B cell (primary cell): ENCODE results near the gene DLG2. TPM values are rescaled to one million over a fixed set of nuclear protein-coding genes. Genes with fewer than 3 reads are reported as not detected.

Source experiments
- ATAC-seq: fragments of 200-7000 bp; cut with Tn5 transposase; one replicate; pipeline ENCODE4 v1.10.0; 2021; ENCODE audit warnings: low read depth, mild to moderate bottlenecking, moderate number of reproducible peaks, moderate library complexity
- CTCF ChIA-PET: fragments of 350-600 bp; sonication (Branson Sonifier 250); formaldehyde crosslinking; loops from one replicate; lab custom pipeline; 2021; ENCODE audit warnings: antibody characterized with exemption, inconsistent platforms; lab: Charles Lee
- POLR2A ChIA-PET: fragments of 350-600 bp; sonication (Branson Sonifier 250); formaldehyde crosslinking; loops from one replicate; lab custom pipeline; 2021; ENCODE audit warnings: antibody characterized with exemption; lab: Charles Lee
- DNase-seq: peaks from one replicate; pipeline ENCODE4 v3.0.0; 2013
- H2AFZ ChIP-seq: 2 replicates; pipeline ENCODE4 v1.6.1; 2012; ENCODE audit warnings: mild to moderate bottlenecking, low read depth, low read length; ENCODE audit not compliant: insufficient read depth, poor library complexity, severe bottlenecking
- H3K27ac ChIP-seq, 2 donors: 1 replicate in 1 of 2; 2 replicates in 1 of 2; pipeline ENCODE4 v1.5.1; 2012 to 2013; ENCODE audit warnings: low read length in 2 of 2, mild to moderate bottlenecking in 2 of 2, moderate library complexity in 1 of 2
- H3K27me3 ChIP-seq, 4 experiments: fragments of 200-600 bp in 1 of 4; sonication (generic) in 1 of 4; replicated peaks in 1 of 4; 1 replicate in 2 of 4; 2 replicates in 2 of 4; pipeline versions ENCODE4 v1.6.1 to v1.7.0; 2013 to 2016; ENCODE audit warnings: low read length in 3 of 4, mild to moderate bottlenecking in 2 of 4, mixed read lengths in 1 of 4, moderate library complexity in 1 of 4; ENCODE audit not compliant: insufficient read depth in 4 of 4, control insufficient read depth in 3 of 4; ENCODE audit errors: control extremely low read depth in 1 of 4
- H3K36me3 ChIP-seq, 2 experiments: replicated peaks in 1 of 2; 1 replicate in 1 of 2; 2 replicates in 1 of 2; pipeline versions ENCODE4 v1.6.1 to v1.7.1; 2013; ENCODE audit warnings: low read length in 1 of 2; ENCODE audit not compliant: insufficient read depth in 2 of 2, control insufficient read depth in 1 of 2; ENCODE audit errors: control extremely low read depth in 1 of 2, extremely low read depth in 1 of 2
- H3K4me1 ChIP-seq, 2 donors: fragments of 200-600 bp in 1 of 2; sonication (generic) in 1 of 2; 1 replicate in 1 of 2; 2 replicates in 1 of 2; pipeline versions ENCODE4 v1.5.1 to v1.6.1; 2013 to 2017; ENCODE audit warnings: low read length in 2 of 2; ENCODE audit not compliant: control insufficient read depth in 2 of 2, insufficient read depth in 2 of 2
- H3K4me2 ChIP-seq: replicated peaks from 2 replicates; pipeline ENCODE3; 2012; ENCODE audit warnings: mild to moderate bottlenecking, low read depth, low read length; ENCODE audit not compliant: poor library complexity, severe bottlenecking
- H3K4me3 ChIP-seq, 5 experiments: fragments of 200-600 bp in 1 of 5; sonication (generic) in 1 of 5; 1 replicate in 3 of 5; 2 replicates in 2 of 5; pipeline versions ENCODE4 v1.5.1 to v1.7.0; 2011 to 2016; ENCODE audit warnings: low read length in 4 of 5, mild to moderate bottlenecking in 4 of 5, low read depth in 2 of 5, control low read depth in 1 of 5, moderate library complexity in 1 of 5; ENCODE audit not compliant: insufficient read depth in 1 of 5; ENCODE audit errors: control extremely low read depth in 1 of 5, extremely low read depth in 1 of 5
- H3K79me2 ChIP-seq: fragments of 200-600 bp; sonication (generic); one replicate; pipeline ENCODE4 v1.6.0; 2016; ENCODE audit warnings: low read length; ENCODE audit not compliant: control insufficient read depth, insufficient read depth
- H3K9ac ChIP-seq: fragments of 200-600 bp; sonication (generic); 2 replicates; pipeline ENCODE4 v1.6.1; 2017; ENCODE audit warnings: mild to moderate bottlenecking, low read length, moderate library complexity
- H3K9me3 ChIP-seq, 3 donors: one replicate each; pipeline versions ENCODE4 v1.6.1 to v1.7.1; 2013; ENCODE audit warnings: low read length in 2 of 3; ENCODE audit not compliant: control insufficient read depth in 2 of 3, insufficient read depth in 1 of 3; ENCODE audit errors: control extremely low read depth in 1 of 3
- H4K20me1 ChIP-seq: 2 replicates; pipeline ENCODE4 v1.6.0; 2012; ENCODE audit warnings: mild to moderate bottlenecking, low read length; ENCODE audit not compliant: insufficient read depth, control insufficient read depth, poor library complexity, severe bottlenecking
- H3K27ac Mint-ChIP-seq: one replicate; pipeline ENCODE4 v1.8.0; 2021; ENCODE audit warnings: mixed read lengths
- H3K27me3 Mint-ChIP-seq: one replicate; pipeline ENCODE4 v1.8.0; 2021; ENCODE audit warnings: mixed read lengths
- H3K4me1 Mint-ChIP-seq: one replicate; pipeline ENCODE4 v1.8.0; 2021; ENCODE audit warnings: mixed read lengths
- H3K4me3 Mint-ChIP-seq: one replicate; pipeline ENCODE4 v1.8.0; 2021; ENCODE audit warnings: mixed read lengths
- H3K9me3 Mint-ChIP-seq: one replicate; pipeline ENCODE4 v1.8.0; 2022; ENCODE audit warnings: mixed read lengths; ENCODE audit not compliant: insufficient read depth
- CTCF ChIP-seq: fragments of 200-600 bp; IDR thresholded peaks from one replicate; pipeline ENCODE4 v1.8.0; 2022; ENCODE audit warnings: antibody characterized with exemption, mild to moderate bottlenecking
- EZH2 ChIP-seq: IDR thresholded peaks from 2 replicates; pipeline ENCODE4 v1.6.1; 2012; ENCODE audit warnings: borderline replicate concordance, low read depth, mild to moderate bottlenecking, moderate library complexity, low read length; ENCODE audit not compliant: insufficient read depth, poor library complexity, severe bottlenecking
- WGBS: methylation state at CpG from one replicate; pipeline ENCODE4 v1.1.5; 2013; ENCODE audit warnings: missing lambda C conversion rate; ENCODE audit not compliant: insufficient coverage; 5-methylcytosine and 5-hydroxymethylcytosine counted together
- intact Hi-C: fragments of 100-400 bp; cut with micrococcal nuclease; formaldehyde crosslinking; loops from one replicate; pipeline ENCODE4 v1.10.0; 2022
- polyA plus RNA-seq: library from polyadenylated mRNA; depleted of rRNA; stranded (reverse); fragments of >200 nt; gene quantifications from 2 replicates; pipeline ENCODE4 v1.2.3, GENCODE V29; 2012
- total RNA-seq, 2 donors: library from RNA; stranded (reverse); fragments of 120-200 nt in 1 of 2; gene quantifications; 1 replicate in 1 of 2; 2 replicates in 1 of 2; pipeline versions ENCODE4 v1.2.3 to v1.2.4, GENCODE V29; 2013 to 2022

DLG2 gene
- total and polyA plus RNA-seq, 2 donors (not counting 1 experiment from before 2014, with no cell fraction given): 0.54 to 5.4 TPM

- H3K4me1 Mint-ChIP-seq: peaks cover 21% of the 10 kb centered on the region
- H3K9me3 ChIP-seq: no peaks in the 10 kb centered on the region
- H3K9me3 Mint-ChIP-seq: no peaks in the 10 kb centered on the region
- H3K4me3 ChIP-seq: no peak overlapping the region
- H3K4me3 Mint-ChIP-seq: no peak overlapping the region
- no peak overlapping the region for H3K27ac Mint-ChIP-seq
- no peaks in the 10 kb centered on the region for H4K20me1 ChIP-seq
- no peaks in the 10 kb centered on the region for H3K36me3 ChIP-seq
- peaks cover 48% of the 10 kb centered on the region for H3K27me3 Mint-ChIP-seq
- no peak overlapping the region for H3K4me2 ChIP-seq
- H3K79me2 ChIP-seq: no peaks in the 10 kb centered on the region
- no peak for DNase-seq
- no peak for ATAC-seq
- no peak overlapping the region for H2AFZ ChIP-seq
- POLR2A ChIA-PET: no interaction called here
- intact Hi-C loops: no loop called here
- peaks cover 0 to 9% (median 2%) of the 10 kb centered on the region in 4 experiments for H3K27me3 ChIP-seq
- no peak overlapping the region for H3K27ac ChIP-seq
- H3K9ac ChIP-seq: no peak overlapping the region
- H3K4me1 ChIP-seq: peaks cover 0 to 13% of the 10 kb centered on the region in 2 donors
- TF ChIP-seq CTCF: no peak
- no peak for TF ChIP-seq EZH2
- no CpG with 5 or more reads among the region's 5 CpGs for whole genome bisulfite sequencing
- CTCF ChIA-PET: no interaction called here
Measured at GRCh38 chr11:83678831-83679584, 1948.1 kb downstream of the DLG2 start.

GRCh38 chr11:83677730-83678129 is 1949.4 kb downstream of the DLG2 start:
- Mint-ChIP-seq H3K27me3 (peaks cover 43% of the 10 kb centered on the region), H3K4me3 (no peak overlapping the region), H3K4me1 (peaks cover 19% of the 10 kb centered on the region), H3K9me3 (no peaks in the 10 kb centered on the region), H3K27ac (no peak overlapping the region)
- POLR2A ChIA-PET: no interaction called here
- Histone ChIP-seq H3K4me1 (peaks cover 0 to 11% of the 10 kb centered on the region in 2 donors), H3K4me3 (no peak overlapping the region), H3K27ac (no peak overlapping the region), H3K9me3 (no peaks in the 10 kb centered on the region), H3K36me3 (no peaks in the 10 kb centered on the region), H3K79me2 (no peaks in the 10 kb centered on the region), H4K20me1 (no peaks in the 10 kb centered on the region), H2AFZ (no peak overlapping the region), H3K9ac (no peak overlapping the region), H3K4me2 (no peak overlapping the region), H3K27me3 (peaks cover 0 to 9% (median 2%) of the 10 kb centered on the region in 4 experiments)
- ATAC-seq (no peak), DNase-seq (no peak)
- intact Hi-C loops: no loop called here
- TF ChIP-seq EZH2 (no peak), CTCF (no peak)
- WGBS: no CpG with 5 or more reads among the region's 1 CpG
- CTCF ChIA-PET: no interaction called here
